ENCODE measurements around the gene DOK6.

Gene DOK6

GRCh38 chr18:69747388-69747787 is 346.7 kb downstream of the DOK6 start:
- DNase-seq (ENCODE audit: extremely low read depth, low read depth), result no peak
- no peak for TF ChIP-seq CTCF (IDR thresholded peaks at IDR 0.05; ENCODE audit: low read depth, low read length, missing control alignments)
- no peak overlapping the region for H3K4me3 ChIP-seq (replicated peaks; ENCODE audit: low read depth, low read length)

DNA sequence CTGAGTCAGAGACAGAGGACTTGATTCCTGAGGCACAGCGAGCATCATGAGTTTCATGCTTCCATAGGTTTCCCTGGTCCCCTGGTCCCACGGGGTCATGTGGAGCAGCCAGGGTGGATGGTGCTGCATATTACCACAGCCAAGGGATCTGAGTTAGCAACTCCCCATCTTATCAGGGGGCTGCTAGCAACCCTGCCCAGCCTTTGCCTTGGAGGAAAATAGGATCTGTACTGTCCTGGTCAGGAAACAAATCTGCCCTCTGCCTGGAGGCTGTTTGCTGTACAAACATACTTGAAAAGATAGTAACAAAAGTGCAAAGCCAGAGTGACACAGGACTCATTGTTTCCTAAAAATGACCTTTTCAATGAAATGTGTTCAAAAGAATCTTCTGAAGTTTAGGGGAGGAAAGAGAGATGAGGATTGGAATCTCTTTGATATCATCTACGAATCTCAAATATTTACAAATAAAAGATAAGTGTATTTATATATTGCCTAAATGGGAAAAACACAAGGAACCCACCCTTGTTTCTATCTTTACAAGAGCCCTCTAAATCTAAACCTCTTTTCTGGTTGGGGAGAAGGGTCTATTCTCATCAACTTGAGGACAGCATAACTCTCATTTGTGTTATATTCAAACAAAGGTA is 352.2 kb downstream of the DOK6 start:
- no peak for DNase-seq (ENCODE audit: extremely low read depth, low read depth)
- TF ChIP-seq CTCF (IDR thresholded peaks at IDR 0.05; ENCODE audit: low read depth, low read length, missing control alignments), result no peak
- H3K4me3 ChIP-seq (replicated peaks; ENCODE audit: low read depth, low read length), result no peak overlapping the region

DNA sequence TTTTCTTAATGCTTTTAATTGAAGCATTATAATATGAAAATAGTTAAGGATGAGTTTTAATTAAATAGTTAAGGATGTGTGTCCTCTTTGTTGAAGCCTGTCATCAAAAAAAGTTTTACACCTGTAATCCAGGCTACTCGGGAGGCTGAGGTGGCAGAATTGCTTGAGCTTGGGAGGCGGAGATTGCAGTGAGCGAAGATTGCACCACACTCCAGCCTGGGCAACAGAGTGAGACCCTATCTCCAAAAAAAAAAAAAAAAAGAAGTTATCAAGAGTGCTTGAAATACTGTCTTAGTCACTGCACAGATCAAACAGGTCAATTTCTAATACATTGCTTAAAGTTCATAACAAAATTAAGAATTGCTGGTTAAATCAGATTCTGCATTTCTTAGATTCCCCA is 353.4 kb downstream of the DOK6 start:
- H3K4me3 ChIP-seq (replicated peaks; ENCODE audit: low read depth, low read length), result no peak overlapping the region
- no peak for TF ChIP-seq CTCF (IDR thresholded peaks at IDR 0.05; ENCODE audit: low read depth, low read length, missing control alignments)
- DNase-seq (ENCODE audit: extremely low read depth, low read depth), result no peak

GRCh38 chr18:69755041-69755440 is 354.4 kb downstream of the DOK6 start:
- no peak for TF ChIP-seq CTCF (IDR thresholded peaks at IDR 0.05; ENCODE audit: low read depth, low read length, missing control alignments)
- no peak for DNase-seq (ENCODE audit: extremely low read depth, low read depth)
- H3K4me3 ChIP-seq (replicated peaks; ENCODE audit: low read depth, low read length), result no peak overlapping the region

- TF ChIP-seq CTCF (IDR thresholded peaks at IDR 0.05; ENCODE audit: low read depth, low read length, missing control alignments), result no peak
- no peak overlapping the region for H3K4me3 ChIP-seq (replicated peaks; ENCODE audit: low read depth, low read length)
- DNase-seq (ENCODE audit: extremely low read depth, low read depth), result no peak
Observed at GRCh38 chr18:69755856-69756496, 355.3 kb downstream of the DOK6 start.

DNA sequence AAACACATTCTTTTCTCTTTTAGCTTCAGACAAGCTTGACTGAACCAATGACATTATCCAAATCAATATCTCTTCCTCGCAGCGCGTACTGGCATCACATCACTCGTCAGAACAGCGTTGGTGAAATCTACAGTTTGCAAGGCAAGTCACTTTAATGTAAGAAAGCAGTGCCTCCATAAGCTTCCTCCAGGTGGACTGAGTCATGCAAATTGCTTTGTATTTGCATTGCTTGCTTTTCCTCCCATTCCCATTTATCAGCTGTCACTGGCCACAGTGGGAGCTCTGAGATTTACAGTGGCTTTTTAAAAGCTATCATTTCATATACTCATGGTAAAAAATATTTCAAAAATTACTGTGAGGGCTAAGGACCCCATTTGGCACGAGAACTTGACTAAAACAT is 357.0 kb downstream of the DOK6 start:
- DNase-seq (ENCODE audit: extremely low read depth, low read depth), result no peak
- no peak for TF ChIP-seq CTCF (IDR thresholded peaks at IDR 0.05; ENCODE audit: low read depth, low read length, missing control alignments)
- H3K4me3 ChIP-seq (replicated peaks; ENCODE audit: low read depth, low read length), result no peak overlapping the region

All from HFF-Myc (cell line).